SKM-1 treated with dmso at 0.1 percent for 144 hours (cell line): ENCODE measurements around the gene SGF29.
"Not testable (repeated sequence)": the region's sequence is repeated elsewhere in the genome, so short reads cannot be mapped to it uniquely, and the experiment has no call there.

Experiments
- DNase-seq: peaks from one replicate; lab custom pipeline; 2025; ENCODE audit not compliant: unreplicated experiment; lab: John Stamatoyannopoulos, UW

The SGF29 gene

DNA sequence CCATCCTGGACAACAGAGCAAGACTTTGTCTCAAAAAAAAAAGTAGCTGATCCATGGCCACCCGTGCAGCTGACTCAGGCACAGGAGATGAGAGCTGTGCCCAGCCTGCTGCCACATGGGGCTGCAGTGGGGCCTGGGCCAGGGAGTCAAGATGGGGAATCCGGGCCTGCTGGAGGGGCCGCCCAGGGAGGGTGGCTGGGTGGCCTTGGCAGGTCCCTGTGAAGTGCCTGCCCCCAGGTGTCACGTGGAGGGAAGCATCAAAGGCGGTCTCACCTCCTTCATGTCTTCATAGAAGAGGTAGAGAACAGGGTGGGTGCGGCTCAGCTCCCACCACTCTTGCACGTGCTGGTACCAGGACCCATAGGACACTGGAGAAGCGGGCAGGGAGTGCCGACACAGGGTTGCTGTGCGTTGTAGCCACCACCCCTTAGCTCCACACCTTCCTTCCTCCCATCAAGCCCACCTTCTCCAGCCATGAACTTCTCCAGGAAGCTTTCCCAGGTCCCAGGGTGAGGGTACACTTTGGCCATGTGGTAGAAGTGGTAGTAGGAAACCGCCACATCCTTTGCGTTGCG is 39.3 kb downstream of the SGF29 start:
- DNase-seq, result no peak

DNA sequence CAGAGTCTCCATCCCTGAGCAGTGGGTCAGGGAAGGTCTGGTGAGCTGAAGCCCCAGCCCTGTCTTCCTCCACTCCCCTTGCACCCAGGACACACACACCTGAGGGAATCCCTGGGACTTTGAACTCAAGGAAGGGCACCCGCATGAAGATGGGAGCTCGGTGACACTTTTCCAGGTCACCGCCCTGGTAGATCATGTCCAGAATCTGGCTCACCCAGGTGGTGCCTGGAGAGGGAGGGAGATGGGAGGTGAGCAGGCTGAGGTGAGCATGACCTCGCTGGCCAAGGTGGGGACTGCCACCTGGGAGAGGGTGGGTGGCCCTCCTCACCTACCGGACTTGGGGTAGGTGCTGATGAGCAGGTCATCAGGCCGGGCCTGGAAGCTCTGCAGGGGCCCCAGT is 41.7 kb downstream of the SGF29 start:
- DNase-seq, result not testable (repeated sequence)

DNA sequence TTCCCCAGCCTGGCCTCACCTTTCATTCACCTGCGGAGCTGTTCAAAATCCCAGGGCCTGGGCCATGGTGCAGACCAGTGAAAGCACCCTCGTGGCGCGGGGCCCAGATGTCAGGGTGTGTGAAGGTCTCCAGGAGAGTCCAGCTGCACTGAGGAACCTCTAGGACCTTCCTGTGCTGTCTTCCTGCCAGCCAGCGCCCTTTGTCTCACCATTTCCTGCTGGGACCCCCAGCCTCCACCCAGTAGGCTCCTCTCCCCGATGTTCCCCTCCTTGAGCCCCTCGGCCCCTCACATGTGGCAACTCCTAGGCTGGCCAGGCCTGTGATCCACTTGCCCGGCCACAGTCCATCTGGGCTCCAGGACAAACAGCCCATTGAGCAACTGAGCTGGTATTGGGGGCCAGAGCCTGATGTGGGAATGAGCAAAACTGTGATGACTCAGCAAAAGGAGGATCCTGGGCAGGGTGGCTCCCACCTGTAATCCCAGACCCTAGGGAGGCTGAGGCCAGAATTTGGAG is 42.5 kb downstream of the SGF29 start:
- no peak for DNase-seq

- DNase-seq, result no peak
These were observed 43.3 kb downstream of the SGF29 start, which contains the start of gene SULT1A2 for GRCh38 chr16:28596840-28597691. Gene SULT1A2, minus strand, starts transcription at chr16:28597050. Its CDS starts 1,120 bp downstream, at chr16:28595930.

GRCh38 chr16:28597692-28598261 is 44.1 kb downstream of the SGF29 start:
- no peak for DNase-seq

DNA sequence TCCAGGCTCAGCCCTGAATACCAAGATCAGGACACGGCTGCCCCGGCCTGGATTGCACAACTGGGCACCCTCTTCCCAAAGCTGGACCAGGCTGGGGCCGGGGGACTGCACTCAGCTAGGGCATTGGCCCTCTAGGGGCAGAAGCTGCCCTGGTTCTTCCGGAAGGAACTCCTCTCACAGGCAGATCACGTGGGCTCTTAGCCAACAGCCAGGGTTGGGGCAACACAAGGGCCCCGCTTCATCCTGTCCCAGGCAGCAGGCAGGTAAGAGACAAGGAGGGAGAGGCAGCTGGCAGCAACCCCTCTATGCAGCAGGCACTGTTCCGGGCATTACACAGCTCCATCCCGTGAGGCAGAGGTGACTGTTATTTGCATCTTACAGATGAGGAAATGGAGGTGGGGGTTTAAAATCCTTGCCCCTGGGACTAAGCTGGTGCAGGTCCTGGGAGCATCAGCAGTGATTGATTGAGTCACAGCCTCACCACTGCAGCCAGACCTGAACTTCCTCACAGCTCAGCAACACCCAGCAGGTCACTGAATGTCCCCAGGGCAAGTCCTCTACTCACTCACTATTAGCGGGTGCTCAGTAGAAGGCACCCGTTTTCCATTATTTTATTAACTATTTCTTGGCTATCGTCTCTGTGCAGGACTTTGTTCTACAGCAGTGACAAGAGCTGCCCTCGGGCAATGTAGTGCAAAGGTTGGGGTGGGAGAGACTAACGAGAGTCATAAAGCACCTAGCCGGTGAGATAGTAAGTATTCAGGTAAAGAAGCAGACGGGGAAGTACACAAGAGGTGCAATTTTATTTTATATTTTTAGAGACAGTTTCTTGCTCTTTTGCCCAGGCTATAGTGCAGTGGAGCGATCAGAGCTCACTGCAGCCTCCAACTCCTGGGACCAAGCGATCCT is 45.9 kb downstream of the SGF29 start:
- DNase-seq, result not testable (repeated sequence)

DNA sequence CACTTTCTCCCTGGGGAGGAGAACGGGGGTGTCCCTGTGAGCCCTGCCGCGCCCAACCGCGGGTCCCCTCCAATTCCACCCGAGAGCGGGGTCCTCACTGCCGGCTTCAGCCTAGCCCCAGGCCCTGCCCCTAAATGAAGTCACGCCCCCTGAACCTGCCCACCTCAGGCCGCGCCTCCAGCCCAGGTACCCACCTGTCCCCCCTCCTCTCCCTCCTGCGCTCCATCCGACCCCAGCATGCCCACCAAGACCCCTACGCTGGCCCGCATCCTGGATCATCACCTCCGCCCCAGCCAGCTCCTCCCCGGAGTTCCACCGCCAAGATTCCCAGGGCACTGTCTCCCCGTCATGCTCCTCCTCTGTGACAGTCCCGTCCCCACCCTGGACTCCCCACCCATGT is 47.2 kb downstream of the SGF29 start:
- not testable (repeated sequence) for DNase-seq

DNA sequence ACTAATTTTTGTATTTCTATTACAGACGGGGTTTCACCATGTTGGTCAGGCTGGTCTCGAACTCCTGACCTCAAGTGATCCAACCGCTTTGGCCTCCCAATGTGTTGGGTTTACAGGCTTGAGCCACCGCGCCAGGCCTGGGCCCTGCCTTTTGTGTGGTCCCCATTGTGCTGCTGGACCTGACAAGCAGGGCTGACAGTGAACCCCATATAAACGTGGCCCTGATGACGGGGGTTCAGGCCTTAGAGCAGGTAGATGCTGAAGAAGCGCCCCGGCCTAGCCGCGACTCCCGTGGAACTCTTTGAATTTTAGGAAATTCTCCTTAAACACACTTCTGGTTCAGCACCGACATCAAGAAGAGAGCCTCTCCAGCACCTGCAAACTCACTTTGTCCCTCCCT is 47.9 kb downstream of the SGF29 start:
- DNase-seq, result not testable (repeated sequence)

DNA sequence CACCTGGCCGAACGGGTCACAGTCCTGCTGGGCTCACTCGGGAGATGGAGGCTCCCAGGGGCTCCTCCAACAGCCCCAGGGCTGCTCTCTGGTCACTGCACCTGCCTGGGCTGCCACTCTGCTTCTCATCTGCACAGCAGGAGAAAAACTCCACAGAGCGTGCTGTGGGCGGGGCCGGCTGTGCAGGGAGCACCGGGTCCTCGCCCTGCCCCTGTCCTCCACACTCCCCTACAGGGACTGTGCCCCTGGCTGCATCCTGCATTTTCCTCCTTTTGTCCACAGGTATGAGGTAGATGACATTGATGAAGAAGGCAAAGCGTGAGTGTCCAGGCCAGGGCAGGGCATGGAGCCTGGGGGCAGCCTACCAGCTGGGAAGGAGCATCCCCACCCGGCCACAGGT is 48.3 kb downstream of the SGF29 start:
- not testable (repeated sequence) for DNase-seq

DNA sequence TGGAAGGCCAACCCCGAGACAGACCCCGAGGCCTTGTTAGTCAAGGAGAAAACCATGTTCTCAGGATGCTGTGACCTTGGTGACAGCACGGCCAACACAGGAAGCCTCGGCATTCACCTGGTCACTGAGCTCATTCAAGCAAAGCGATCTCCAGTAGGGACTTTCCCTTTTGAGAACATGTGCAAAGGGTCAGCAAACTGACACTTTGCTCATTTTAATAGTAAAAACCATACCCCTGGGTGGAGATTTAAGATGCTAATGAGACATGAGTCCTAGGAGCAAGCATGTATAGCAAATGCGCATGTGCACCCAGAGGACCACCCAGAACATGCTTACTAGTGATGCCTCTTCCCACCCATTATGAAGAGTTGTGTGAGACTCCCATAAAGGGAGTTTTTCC is 48.8 kb downstream of the SGF29 start:
- no peak for DNase-seq

DNA sequence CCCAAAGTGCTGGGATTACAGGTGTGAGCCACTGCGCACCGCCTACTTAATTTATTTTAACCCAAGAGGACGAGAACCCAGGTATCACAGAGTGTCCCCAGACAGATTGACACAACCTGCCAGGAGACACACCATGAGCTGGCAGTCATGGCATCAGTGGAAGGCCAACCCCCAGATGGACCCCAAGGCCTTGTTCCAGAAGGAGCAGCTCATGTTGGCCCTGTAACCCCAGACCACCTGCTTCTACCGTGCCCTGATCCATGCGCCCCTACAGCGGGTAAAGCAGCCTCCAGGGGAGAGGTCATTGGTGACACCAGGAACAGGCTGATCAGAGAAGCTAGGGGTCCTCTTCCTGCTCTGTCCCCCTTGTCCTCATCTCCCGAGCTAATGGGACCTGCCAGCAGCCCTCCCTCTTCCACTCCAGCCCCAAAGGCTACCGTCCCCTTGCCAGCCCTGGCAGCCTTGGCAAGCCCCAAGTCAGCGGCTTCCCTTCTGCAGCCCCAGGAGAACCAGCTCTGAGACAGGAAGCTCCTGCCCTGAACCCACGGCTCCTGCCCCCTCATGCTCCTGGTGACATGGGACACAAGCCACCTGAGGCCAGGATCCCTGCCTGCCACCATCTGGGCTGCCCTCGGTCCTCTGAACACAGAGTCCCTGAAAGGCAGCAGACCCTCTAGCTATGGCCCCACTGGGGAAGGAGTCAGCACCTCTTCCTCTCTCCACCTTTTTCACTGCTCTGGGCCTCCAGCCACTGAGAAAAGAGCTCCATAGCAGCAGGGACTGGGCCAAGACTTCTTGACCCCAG is 49.9 kb downstream of the SGF29 start:
- DNase-seq, result no peak

DNA sequence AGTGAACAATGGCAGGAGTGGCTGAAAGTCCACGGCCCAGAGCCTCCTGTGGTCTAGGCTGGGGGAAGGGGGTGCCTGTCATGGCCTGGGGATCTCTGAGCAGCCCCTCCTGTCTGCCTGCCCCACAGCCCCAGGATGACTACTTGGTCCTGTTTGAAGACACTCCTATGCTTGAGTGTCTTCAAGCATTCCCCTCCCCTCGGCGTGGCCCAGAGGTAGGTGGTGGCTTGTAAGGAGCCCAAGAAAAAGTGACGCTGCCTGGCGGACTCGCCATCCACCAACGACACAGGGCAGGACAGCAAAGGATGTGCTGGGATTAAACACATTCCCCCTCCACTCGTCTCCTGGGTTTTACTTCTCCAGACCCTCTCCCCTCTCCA is 50.5 kb downstream of the SGF29 start:
- no peak for DNase-seq

DNA sequence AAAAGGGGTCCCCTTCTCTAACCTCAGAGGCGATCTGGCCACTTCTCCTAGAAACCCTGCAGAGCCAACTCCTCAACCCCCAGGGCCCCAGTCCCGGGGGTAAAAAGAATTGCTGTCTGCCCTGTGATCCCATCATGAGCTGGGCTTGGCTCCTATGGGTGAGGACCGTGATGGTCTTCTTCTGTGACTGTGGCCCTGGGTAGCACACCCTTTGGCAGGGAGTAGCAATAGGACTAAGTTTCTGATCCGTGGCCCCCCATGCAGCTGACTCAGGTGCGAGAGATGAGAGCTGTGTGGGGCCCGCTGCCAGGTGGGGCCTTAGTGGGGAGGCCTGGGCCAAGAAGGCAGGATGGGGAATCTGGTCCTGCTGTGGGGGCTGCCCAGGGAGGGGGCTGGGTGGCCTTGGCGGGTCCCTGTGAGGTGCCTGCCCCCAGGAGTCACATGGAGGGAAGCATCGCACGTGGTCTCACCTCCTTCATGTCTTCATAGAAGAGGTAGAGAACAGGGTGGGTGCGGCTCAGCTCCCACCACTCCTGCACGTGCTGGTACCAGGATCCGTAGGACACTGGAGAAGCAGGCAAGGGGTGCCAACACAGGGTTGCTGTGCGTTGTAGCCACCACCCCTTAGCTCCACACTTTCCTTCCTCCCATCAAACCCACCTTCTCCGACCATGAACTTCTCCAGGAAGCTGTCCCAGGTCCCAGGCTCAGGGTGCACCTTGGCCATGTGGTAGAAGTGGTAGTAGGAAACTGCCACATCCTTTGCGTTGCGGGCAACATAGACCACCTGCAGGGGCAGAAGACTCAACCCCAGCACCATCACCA is 52.8 kb downstream of the SGF29 start:
- no peak for DNase-seq

GRCh38 chr16:28607116-28607623 is 53.5 kb downstream of the SGF29 start:
- DNase-seq, result no peak

GRCh38 chr16:28607681-28608495 is 54.2 kb downstream of the SGF29 start:
- DNase-seq, result not testable (repeated sequence)

DNA sequence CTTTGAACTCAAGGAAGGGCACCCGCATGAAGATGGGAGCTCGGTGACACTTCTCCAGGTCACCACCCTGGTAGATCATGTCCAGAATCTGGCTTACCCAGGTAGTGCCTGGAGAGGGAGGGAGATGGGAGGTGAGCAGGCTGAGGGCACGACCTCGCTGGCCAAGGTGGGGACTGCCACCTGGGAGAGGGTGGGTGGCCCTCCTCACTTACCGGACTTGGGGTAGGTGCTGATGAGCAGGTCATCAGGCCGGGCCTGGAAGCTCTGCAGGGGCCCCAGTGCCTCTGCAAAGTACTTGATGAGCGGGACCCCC is 54.7 kb downstream of the SGF29 start:
- not testable (repeated sequence) for DNase-seq

- not testable (repeated sequence) for DNase-seq
These were observed 55.3 kb downstream of the SGF29 start for GRCh38 chr16:28608867-28609596.
